ENCODE data around the gene HRCT1. TPM values are rescaled to one million over a fixed set of nuclear protein-coding genes. Genes with fewer than 3 reads are reported as not detected.
"Not testable (repeated sequence)": the region's sequence is repeated elsewhere in the genome, so short reads cannot be mapped to it uniquely, and the experiment has no call there.

The HRCT1 gene
- total RNA-seq, 1 donor from 2014 or later, result not detected

GRCh38 chr9:35870351-35870923 lies 35.6 kb upstream of the HRCT1 start, which contains the start of gene OR13J1:
Gene OR13J1, minus strand, starts transcription at chr9:35870401. Its CDS starts 0 bp downstream, at chr9:35870401.
- H3K9me3 Mint-ChIP-seq, result no peaks in the 10 kb centered on the region
- no peak within 1 kb of the TSS for H3K4me3 Mint-ChIP-seq
- intact Hi-C loops (cut with micrococcal nuclease), result no loop called here

GRCh38 chr9:35871545-35871944 lies 34.5 kb upstream of the HRCT1 start:
- no peaks in the 10 kb centered on the region for H3K4me1 Mint-ChIP-seq
- no peak overlapping the region for H3K4me3 Mint-ChIP-seq
- DNase-seq, result no peak
- peaks cover 17% of the 10 kb centered on the region for H3K27me3 Mint-ChIP-seq
- no peaks in the 10 kb centered on the region for H3K36me3 Mint-ChIP-seq (ENCODE audit: low read depth)
- H3K27ac Mint-ChIP-seq, result no peak overlapping the region
- intact Hi-C loops (cut with micrococcal nuclease), result no loop called here
- H3K9me3 Mint-ChIP-seq, result no peaks in the 10 kb centered on the region

More at GRCh38 chr9:35870351-35870923, 35.6 kb upstream of the HRCT1 start, which contains the start of gene OR13J1:
- H3K4me1 Mint-ChIP-seq, result no peaks in the 10 kb centered on the region
- no peaks in the 10 kb centered on the region for H3K36me3 Mint-ChIP-seq (ENCODE audit: low read depth)
- H3K27me3 Mint-ChIP-seq, result peaks cover 8% of the 10 kb centered on the region
- DNase-seq, result no peak
- no peak within 1 kb of the TSS for H3K27ac Mint-ChIP-seq

- Mint-ChIP-seq H3K36me3 (ENCODE audit: low read depth) (no peaks in the 10 kb centered on the region), H3K27me3 (peaks cover 25% of the 10 kb centered on the region), H3K4me3 (no peak overlapping the region), H3K9me3 (peaks cover 3% of the 10 kb centered on the region), H3K27ac (no peak overlapping the region), H3K4me1 (no peaks in the 10 kb centered on the region)
- intact Hi-C loops (cut with micrococcal nuclease), result no loop called here
- no peak for DNase-seq
These were observed 33.5 kb upstream of the HRCT1 start for GRCh38 chr9:35872505-35872904.

- Mint-ChIP-seq H3K4me1 (no peaks in the 10 kb centered on the region), H3K27ac (no peak overlapping the region), H3K4me3 (no peak overlapping the region), H3K27me3 (peaks cover 46% of the 10 kb centered on the region), H3K9me3 (peaks cover 2% of the 10 kb centered on the region), H3K36me3 (ENCODE audit: low read depth) (no peaks in the 10 kb centered on the region)
- DNase-seq, result peak; percentile 93
- intact Hi-C loops (cut with micrococcal nuclease), result loop anchor here (1.0 kb wide), 2 partner anchors 56 to 92 kb away; no protein-coding TSS in a partner anchor
These were observed 23.6 kb upstream of the HRCT1 start for GRCh38 chr9:35882263-35882848.

GRCh38 chr9:35882996-35883395 lies 23.0 kb upstream of the HRCT1 start:
- no peaks in the 10 kb centered on the region for H3K4me1 Mint-ChIP-seq
- intact Hi-C loops (cut with micrococcal nuclease), result loop anchor here (1.0 kb wide), 2 partner anchors 57 to 93 kb away; no protein-coding TSS in a partner anchor

GRCh38 chr9:35884908-35885307 lies 21.1 kb upstream of the HRCT1 start:
- peaks cover 33% of the 10 kb centered on the region for H3K27me3 Mint-ChIP-seq
- H3K4me1 Mint-ChIP-seq; DNase-seq; H3K36me3 Mint-ChIP-seq (ENCODE audit: low read depth); H3K9me3 Mint-ChIP-seq; intact Hi-C loops (cut with micrococcal nuclease); H3K4me3 Mint-ChIP-seq; H3K27ac Mint-ChIP-seq: not testable (repeated sequence)

More at GRCh38 chr9:35882996-35883395, 23.0 kb upstream of the HRCT1 start:
- Mint-ChIP-seq H3K36me3 (ENCODE audit: low read depth) (no peaks in the 10 kb centered on the region), H3K9me3 (no peaks in the 10 kb centered on the region), H3K27ac (no peak overlapping the region), H3K27me3 (peaks cover 41% of the 10 kb centered on the region), H3K4me3 (no peak overlapping the region)
- DNase-seq, result peak; percentile 41

- intact Hi-C loops (cut with micrococcal nuclease), result no loop called here
- Mint-ChIP-seq H3K27me3 (peaks cover 41% of the 10 kb centered on the region), H3K27ac (no peak overlapping the region), H3K9me3 (no peaks in the 10 kb centered on the region), H3K36me3 (ENCODE audit: low read depth) (no peaks in the 10 kb centered on the region), H3K4me1 (no peaks in the 10 kb centered on the region), H3K4me3 (no peak overlapping the region)
- DNase-seq, result peak; percentile 41
These were observed 14.4 kb upstream of the HRCT1 start for GRCh38 chr9:35891646-35892045.

- Mint-ChIP-seq H3K27me3 (peaks cover 38% of the 10 kb centered on the region), H3K4me3 (no peak overlapping the region), H3K36me3 (ENCODE audit: low read depth) (no peaks in the 10 kb centered on the region), H3K9me3 (no peaks in the 10 kb centered on the region), H3K27ac (no peak overlapping the region), H3K4me1 (no peaks in the 10 kb centered on the region)
- peak; percentile 34 for DNase-seq
- intact Hi-C loops (cut with micrococcal nuclease), result no loop called here
These were observed 14.0 kb upstream of the HRCT1 start for GRCh38 chr9:35892051-35892450.

- Mint-ChIP-seq H3K9me3 (no peaks in the 10 kb centered on the region), H3K4me1 (no peaks in the 10 kb centered on the region), H3K4me3 (no peak overlapping the region)
These were observed 9.4 kb upstream of the HRCT1 start for GRCh38 chr9:35896570-35896969.

GRCh38 chr9:35897376-35898099 lies 8.5 kb upstream of the HRCT1 start:
- intact Hi-C loops (cut with micrococcal nuclease); H3K9me3 Mint-ChIP-seq; H3K4me3 Mint-ChIP-seq; H3K36me3 Mint-ChIP-seq (ENCODE audit: low read depth); H3K4me1 Mint-ChIP-seq; H3K27ac Mint-ChIP-seq: not testable (repeated sequence)
- H3K27me3 Mint-ChIP-seq, result peaks cover 33% of the 10 kb centered on the region
- peak; percentile 46 for DNase-seq

More at GRCh38 chr9:35896570-35896969, 9.4 kb upstream of the HRCT1 start:
- Mint-ChIP-seq H3K27me3 (peaks cover 35% of the 10 kb centered on the region), H3K36me3 (ENCODE audit: low read depth) (no peaks in the 10 kb centered on the region), H3K27ac (no peak overlapping the region)
- intact Hi-C loops (cut with micrococcal nuclease), result no loop called here
- DNase-seq, result peak; percentile 42

GRCh38 chr9:35898337-35898736 lies 7.7 kb upstream of the HRCT1 start:
- no peaks in the 10 kb centered on the region for H3K9me3 Mint-ChIP-seq
- peaks cover 4% of the 10 kb centered on the region for H3K4me1 Mint-ChIP-seq
- H3K4me3 Mint-ChIP-seq, result no peak overlapping the region
- no peak overlapping the region for H3K27ac Mint-ChIP-seq
- H3K27me3 Mint-ChIP-seq, result peaks cover 33% of the 10 kb centered on the region
- no peaks in the 10 kb centered on the region for H3K36me3 Mint-ChIP-seq (ENCODE audit: low read depth)
- intact Hi-C loops (cut with micrococcal nuclease), result no loop called here
- DNase-seq, result no peak

GRCh38 chr9:35899021-35899420 lies 7.0 kb upstream of the HRCT1 start:
- H3K4me3 Mint-ChIP-seq, result no peak overlapping the region
- intact Hi-C loops (cut with micrococcal nuclease), result no loop called here
- H3K36me3 Mint-ChIP-seq (ENCODE audit: low read depth), result no peaks in the 10 kb centered on the region
- H3K9me3 Mint-ChIP-seq, result no peaks in the 10 kb centered on the region
- H3K27ac Mint-ChIP-seq, result no peak overlapping the region
- no peak for DNase-seq
- H3K4me1 Mint-ChIP-seq, result peaks cover 4% of the 10 kb centered on the region
- H3K27me3 Mint-ChIP-seq, result peaks cover 28% of the 10 kb centered on the region

GRCh38 chr9:35903049-35903448 lies 3.0 kb upstream of the HRCT1 start:
- H3K4me1 Mint-ChIP-seq, result peaks cover 8% of the 10 kb centered on the region
- H3K27me3 Mint-ChIP-seq, result peaks cover 19% of the 10 kb centered on the region
- H3K4me3 Mint-ChIP-seq, result no peak overlapping the region
- peak; percentile 85 for DNase-seq
- H3K27ac Mint-ChIP-seq, result no peak overlapping the region
- intact Hi-C loops (cut with micrococcal nuclease), result loop anchor here (1.0 kb wide), 3 partner anchors 8 to 120 kb away; no protein-coding TSS in a partner anchor
- no peaks in the 10 kb centered on the region for H3K9me3 Mint-ChIP-seq
- H3K36me3 Mint-ChIP-seq (ENCODE audit: low read depth), result no peaks in the 10 kb centered on the region

- H3K27ac Mint-ChIP-seq, result no peak overlapping the region
- H3K36me3 Mint-ChIP-seq (ENCODE audit: low read depth), result no peaks in the 10 kb centered on the region
- no peak for DNase-seq
- H3K4me3 Mint-ChIP-seq, result no peak overlapping the region
- intact Hi-C loops (cut with micrococcal nuclease), result no loop called here
- no peaks in the 10 kb centered on the region for H3K9me3 Mint-ChIP-seq
- peaks cover 14% of the 10 kb centered on the region for H3K27me3 Mint-ChIP-seq
- peaks cover 19% of the 10 kb centered on the region for H3K4me1 Mint-ChIP-seq
These were observed 1.7 kb upstream of the HRCT1 start for GRCh38 chr9:35904338-35904737.
